ENCODE data around the gene ABLIM3. TPM values are rescaled to one million over a fixed set of nuclear protein-coding genes. Genes with fewer than 3 reads are reported as not detected.

Gene ABLIM3
- total RNA-seq, 1 experiment from 2014 or later: 70.9 TPM

- Mint-ChIP-seq H3K27ac (ENCODE audit: unreplicated experiment) (no peak overlapping the region), H3K4me3 (ENCODE audit: low read depth, unreplicated experiment) (no peak overlapping the region), H3K36me3 (ENCODE audit: insufficient read depth, unreplicated experiment) (peaks cover 13% of the 10 kb centered on the region), H3K4me1 (ENCODE audit: low read depth, unreplicated experiment) (peaks cover 50% of the 10 kb centered on the region), H3K27me3 (ENCODE audit: unreplicated experiment) (no peaks in the 10 kb centered on the region), H3K9me3 (ENCODE audit: low read depth, unreplicated experiment) (no peaks in the 10 kb centered on the region)
- no peak for DNase-seq
- BruUV-seq (replicated peaks): no TSS peak
- intact Hi-C loops (cut with micrococcal nuclease; ENCODE audit: unreplicated experiment): no loop called here
- CTCF ChIA-PET: interaction anchor here (0.6 to 0.8 kb wide), 2 partner anchors 9 to 111 kb away, joined by 3 to 5 read pairs; no protein-coding TSS in a partner anchor
- TF ChIP-seq CTCF (IDR thresholded peaks at IDR 0.05; ENCODE audit: unreplicated experiment): no peak
Measured at GRCh38 chr5:149123211-149123610, 18.1 kb upstream of the ABLIM3 start.

DNA sequence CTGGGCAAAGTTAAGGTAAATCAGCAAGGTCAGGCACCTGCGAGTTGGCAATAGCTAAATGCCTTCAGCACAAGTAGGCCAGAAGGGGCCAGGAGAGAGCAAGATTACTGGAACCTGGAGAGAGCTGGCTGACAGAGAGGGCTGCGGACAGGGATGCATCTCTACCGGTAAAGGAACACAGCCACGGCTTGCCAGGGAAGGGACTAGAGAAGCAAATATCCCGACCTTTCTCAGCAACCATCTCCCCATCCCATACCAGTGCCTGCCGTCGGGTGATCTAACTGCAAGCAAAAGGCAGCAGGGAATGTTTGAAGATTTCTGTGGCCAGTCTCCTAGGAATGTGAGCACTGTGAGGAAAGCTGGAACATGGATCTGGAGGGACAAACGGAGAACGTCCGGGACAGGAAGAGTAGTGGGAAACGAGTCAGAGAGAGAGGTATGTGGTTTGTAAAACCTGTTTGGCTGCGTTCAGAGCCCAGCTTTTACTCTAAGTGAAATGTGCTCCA lies 15.9 kb upstream of the ABLIM3 start:
- intact Hi-C loops (cut with micrococcal nuclease; ENCODE audit: unreplicated experiment): no loop called here
- no peaks in the 10 kb centered on the region for H3K9me3 Mint-ChIP-seq (ENCODE audit: low read depth, unreplicated experiment)
- DNase-seq: peak; percentile 76
- no peaks in the 10 kb centered on the region for H3K27me3 Mint-ChIP-seq (ENCODE audit: unreplicated experiment)
- peaks cover 8% of the 10 kb centered on the region for H3K36me3 Mint-ChIP-seq (ENCODE audit: insufficient read depth, unreplicated experiment)
- peak; percentile 49 for TF ChIP-seq CTCF (IDR thresholded peaks at IDR 0.05; ENCODE audit: unreplicated experiment)
- H3K4me1 Mint-ChIP-seq (ENCODE audit: low read depth, unreplicated experiment): peaks cover 65% of the 10 kb centered on the region
- H3K4me3 Mint-ChIP-seq (ENCODE audit: low read depth, unreplicated experiment): peak overlapping the region; percentile 62
- CTCF ChIA-PET: interaction anchor here (0.6 to 3.5 kb wide), 29 partner anchors 9 to 694 kb away, joined by 3 to 39 read pairs (median 5); partner anchors contain the start of gene ABLIM3
- no TSS peak for BruUV-seq (replicated peaks)
- H3K27ac Mint-ChIP-seq (ENCODE audit: unreplicated experiment): peak overlapping the region; percentile 74

- Mint-ChIP-seq H3K4me1 (ENCODE audit: low read depth, unreplicated experiment) (peaks cover 73% of the 10 kb centered on the region), H3K36me3 (ENCODE audit: insufficient read depth, unreplicated experiment) (peaks cover 8% of the 10 kb centered on the region), H3K27me3 (ENCODE audit: unreplicated experiment) (no peaks in the 10 kb centered on the region), H3K27ac (ENCODE audit: unreplicated experiment) (no peak overlapping the region), H3K9me3 (ENCODE audit: low read depth, unreplicated experiment) (no peaks in the 10 kb centered on the region), H3K4me3 (ENCODE audit: low read depth, unreplicated experiment) (no peak overlapping the region)
- CTCF ChIA-PET: interaction anchor here (0.6 to 3.5 kb wide), 9 partner anchors 12 to 683 kb away, joined by 3 to 39 read pairs (median 4); partner anchors contain the start of gene ABLIM3
- no peak for TF ChIP-seq CTCF (IDR thresholded peaks at IDR 0.05; ENCODE audit: unreplicated experiment)
- DNase-seq: no peak
- BruUV-seq (replicated peaks): no TSS peak
- intact Hi-C loops (cut with micrococcal nuclease; ENCODE audit: unreplicated experiment): no loop called here
Measured at GRCh38 chr5:149126906-149127305, 14.4 kb upstream of the ABLIM3 start.

- peaks cover 73% of the 10 kb centered on the region for H3K4me1 Mint-ChIP-seq (ENCODE audit: low read depth, unreplicated experiment)
- DNase-seq: no peak
- peak overlapping the region; percentile 43 for H3K27ac Mint-ChIP-seq (ENCODE audit: unreplicated experiment)
- intact Hi-C loops (cut with micrococcal nuclease; ENCODE audit: unreplicated experiment): no loop called here
- no peaks in the 10 kb centered on the region for H3K9me3 Mint-ChIP-seq (ENCODE audit: low read depth, unreplicated experiment)
- BruUV-seq (replicated peaks): no TSS peak
- no peak for TF ChIP-seq CTCF (IDR thresholded peaks at IDR 0.05; ENCODE audit: unreplicated experiment)
- H3K27me3 Mint-ChIP-seq (ENCODE audit: unreplicated experiment): no peaks in the 10 kb centered on the region
- peaks cover 8% of the 10 kb centered on the region for H3K36me3 Mint-ChIP-seq (ENCODE audit: insufficient read depth, unreplicated experiment)
- CTCF ChIA-PET: interaction anchor here (0.8 to 1.9 kb wide), 7 partner anchors 13 to 392 kb away, joined by 3 to 6 read pairs (median 4); partner anchors contain the start of gene ABLIM3
- no peak overlapping the region for H3K4me3 Mint-ChIP-seq (ENCODE audit: low read depth, unreplicated experiment)
Measured at GRCh38 chr5:149127394-149127955, 13.8 kb upstream of the ABLIM3 start.

All from Calu3 (cell line).